DND-41 (cell line): ENCODE results near the gene BOLA3.

ENCODE experiments used
- ATAC-seq: fragments of 200-7000 bp; cut with Tn5 transposase; 3 replicates; pipeline ENCODE4 v1.9.1; 2021; ENCODE audit warnings: low read depth; ENCODE audit not compliant: insufficient read depth
- DNase-seq: peaks from one replicate; pipeline ENCODE4 v3.0.0-alpha.2; 2020
- H2AFZ ChIP-seq: 2 replicates; pipeline ENCODE4 v1.6.0; 2012; ENCODE audit warnings: low read depth, low read length
- H3K27ac ChIP-seq: 2 replicates; pipeline ENCODE4 v1.5.1; 2012; ENCODE audit warnings: low read length, inconsistent platforms
- H3K27me3 ChIP-seq: fragments of 200-600 bp; sonication (generic); 2 replicates; pipeline ENCODE4 v1.6.0; 2012; ENCODE audit warnings: low read length, mild to moderate bottlenecking, inconsistent platforms; ENCODE audit not compliant: insufficient read depth, poor library complexity
- H3K36me3 ChIP-seq: 2 replicates; pipeline ENCODE4 v1.5.1; 2012; ENCODE audit warnings: low read length, inconsistent platforms; ENCODE audit not compliant: insufficient read depth
- H3K4me1 ChIP-seq: 2 replicates; pipeline ENCODE4 v1.5.1; 2012; ENCODE audit warnings: mild to moderate bottlenecking, low read length; ENCODE audit not compliant: insufficient read depth
- H3K4me2 ChIP-seq: 2 replicates; pipeline ENCODE4 v1.6.0; 2012; ENCODE audit warnings: mild to moderate bottlenecking, moderate library complexity, low read length, inconsistent platforms; ENCODE audit not compliant: insufficient read depth
- H3K4me3 ChIP-seq, 2 experiments: fragments of 200-600 bp in 1 of 2; shearing (Covaris generic) in 1 of 2; 2 replicates each; pipeline ENCODE4 v1.5.1; 2012 to 2016; ENCODE audit warnings: inconsistent platforms in 2 of 2, low read length in 2 of 2, mild to moderate bottlenecking in 2 of 2, low read depth in 1 of 2, moderate library complexity in 1 of 2
- H3K79me2 ChIP-seq: 2 replicates; pipeline ENCODE4 v1.6.0; 2012; ENCODE audit warnings: low read length, inconsistent platforms; ENCODE audit not compliant: insufficient read depth
- H3K9ac ChIP-seq: 2 replicates; pipeline ENCODE4 v1.6.0; 2012; ENCODE audit warnings: low read depth, mild to moderate bottlenecking, inconsistent platforms, low read length, moderate library complexity
- H3K9me3 ChIP-seq: 2 replicates; pipeline ENCODE4 v1.5.1; 2012; ENCODE audit warnings: low read length, moderate library complexity, mild to moderate bottlenecking, inconsistent platforms; ENCODE audit not compliant: insufficient read depth, severe bottlenecking
- H4K20me1 ChIP-seq: 2 replicates; pipeline ENCODE4 v1.6.0; 2012; ENCODE audit warnings: low read length; ENCODE audit not compliant: insufficient read depth
- EZH2 ChIP-seq: IDR thresholded peaks from 3 replicates; pipeline ENCODE4 v1.6.1; 2012; ENCODE audit warnings: borderline replicate concordance, low read depth, mild to moderate bottlenecking, moderate library complexity, low read length, inconsistent platforms; ENCODE audit not compliant: severe bottlenecking
- TF ChIP-seq, protein P1 (sequence below): IDR thresholded peaks from 2 replicates; pipeline ENCODE4 v1.5.1; 2012; ENCODE audit warnings: borderline replicate concordance, low read length, moderate library complexity, mild to moderate bottlenecking; ENCODE audit not compliant: poor library complexity, severe bottlenecking; ENCODE audit errors: extremely low read depth

The BOLA3 gene

DNA sequence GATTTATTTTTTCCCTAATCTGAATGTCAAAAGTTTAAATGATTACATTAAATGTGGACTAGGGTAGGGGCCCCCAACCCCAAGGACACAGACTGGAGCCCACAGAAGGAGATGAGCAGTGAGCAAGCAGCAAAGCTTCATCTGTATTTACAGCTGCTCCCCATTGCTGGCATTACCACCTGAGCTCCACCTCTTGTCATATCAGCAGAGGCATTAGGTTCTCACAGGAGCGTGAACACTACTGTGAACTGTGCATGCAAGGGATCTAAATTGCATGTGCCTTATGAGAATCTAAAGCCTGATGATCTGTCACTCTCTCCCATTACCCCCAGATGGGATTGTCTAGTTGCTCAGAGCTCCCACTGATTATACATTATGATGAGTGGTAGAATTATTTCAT lies 27.2 kb upstream of the BOLA3 start:
- Histone ChIP-seq H3K79me2 (peaks cover 88% of the 10 kb centered on the region), H3K4me3 (no peak overlapping the region), H3K27me3 (no peaks in the 10 kb centered on the region), H3K9ac (no peak overlapping the region), H3K9me3 (no peaks in the 10 kb centered on the region), H3K27ac (no peak overlapping the region), H4K20me1 (peaks cover 47% of the 10 kb centered on the region), H2AFZ (no peak overlapping the region), H3K4me2 (peak overlapping the region; percentile 35; the same call in 1 of the 2 replicates), H3K4me1 (peaks cover 33% of the 10 kb centered on the region), H3K36me3 (peaks cover 38% of the 10 kb centered on the region)
- DNase-seq (no peak), ATAC-seq (no peak)
- TF ChIP-seq, protein P1, sequence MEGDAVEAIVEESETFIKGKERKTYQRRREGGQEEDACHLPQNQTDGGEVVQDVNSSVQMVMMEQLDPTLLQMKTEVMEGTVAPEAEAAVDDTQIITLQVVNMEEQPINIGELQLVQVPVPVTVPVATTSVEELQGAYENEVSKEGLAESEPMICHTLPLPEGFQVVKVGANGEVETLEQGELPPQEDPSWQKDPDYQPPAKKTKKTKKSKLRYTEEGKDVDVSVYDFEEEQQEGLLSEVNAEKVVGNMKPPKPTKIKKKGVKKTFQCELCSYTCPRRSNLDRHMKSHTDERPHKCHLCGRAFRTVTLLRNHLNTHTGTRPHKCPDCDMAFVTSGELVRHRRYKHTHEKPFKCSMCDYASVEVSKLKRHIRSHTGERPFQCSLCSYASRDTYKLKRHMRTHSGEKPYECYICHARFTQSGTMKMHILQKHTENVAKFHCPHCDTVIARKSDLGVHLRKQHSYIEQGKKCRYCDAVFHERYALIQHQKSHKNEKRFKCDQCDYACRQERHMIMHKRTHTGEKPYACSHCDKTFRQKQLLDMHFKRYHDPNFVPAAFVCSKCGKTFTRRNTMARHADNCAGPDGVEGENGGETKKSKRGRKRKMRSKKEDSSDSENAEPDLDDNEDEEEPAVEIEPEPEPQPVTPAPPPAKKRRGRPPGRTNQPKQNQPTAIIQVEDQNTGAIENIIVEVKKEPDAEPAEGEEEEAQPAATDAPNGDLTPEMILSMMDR: no peak
- no peak for TF ChIP-seq EZH2

DNA sequence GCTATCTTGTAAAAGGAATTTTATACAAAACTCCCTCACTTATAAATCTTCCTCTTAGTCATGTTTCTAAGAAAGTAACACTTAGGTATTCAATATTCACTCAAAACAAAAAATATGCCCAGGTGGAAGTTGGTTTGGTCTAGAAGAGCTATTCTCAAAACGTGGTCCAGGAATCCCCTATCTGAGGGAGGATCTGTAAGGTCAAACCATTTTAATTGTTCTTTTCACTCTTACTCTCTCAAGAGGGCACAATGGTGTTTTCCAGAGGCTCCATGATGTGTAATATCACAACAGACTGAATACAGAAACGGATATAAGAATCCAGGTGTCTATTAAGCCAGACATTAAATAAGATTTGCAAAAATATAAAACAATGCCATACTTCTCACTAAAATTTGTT lies 21.0 kb upstream of the BOLA3 start:
- Histone ChIP-seq H3K4me3 (no peak overlapping the region), H3K36me3 (peaks cover 89% of the 10 kb centered on the region), H3K4me1 (no peaks in the 10 kb centered on the region), H3K27me3 (no peaks in the 10 kb centered on the region), H3K9ac (no peak overlapping the region), H3K9me3 (peaks cover 6% of the 10 kb centered on the region), H2AFZ (no peak overlapping the region), H3K4me2 (no peak overlapping the region), H3K79me2 (peaks cover 89% of the 10 kb centered on the region), H4K20me1 (peaks cover 30% of the 10 kb centered on the region), H3K27ac (no peak overlapping the region)
- DNase-seq (no peak), ATAC-seq (no peak)
- TF ChIP-seq, protein P1: no peak
- TF ChIP-seq EZH2: no peak

DNA sequence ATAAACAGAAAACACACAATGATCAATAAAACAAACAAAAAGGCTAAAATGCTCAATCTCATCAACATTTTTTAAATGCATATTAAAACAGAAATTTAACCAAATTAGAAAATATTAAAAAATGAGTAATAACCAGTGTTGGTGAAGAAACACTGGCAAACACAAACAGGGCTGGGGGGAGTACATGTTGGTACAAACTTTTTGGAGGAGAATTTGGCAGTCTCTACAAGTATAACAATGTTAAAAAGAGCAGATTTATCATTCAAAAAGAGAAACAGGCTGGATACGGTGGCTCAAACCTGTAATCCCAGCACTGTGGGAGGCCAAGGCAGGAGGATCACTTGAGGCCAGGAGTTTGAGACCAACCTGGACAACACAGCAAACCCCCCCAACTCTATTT lies 17.0 kb upstream of the BOLA3 start:
- Histone ChIP-seq H3K4me3 (no peak overlapping the region), H3K4me1 (no peaks in the 10 kb centered on the region), H3K27ac (no peak overlapping the region), H3K36me3 (peaks cover 99% of the 10 kb centered on the region), H4K20me1 (peaks cover 21% of the 10 kb centered on the region), H2AFZ (no peak overlapping the region), H3K9me3 (peaks cover 6% of the 10 kb centered on the region), H3K79me2 (peaks cover 75% of the 10 kb centered on the region), H3K9ac (no peak overlapping the region), H3K27me3 (no peaks in the 10 kb centered on the region), H3K4me2 (no peak overlapping the region)
- no peak for TF ChIP-seq EZH2
- TF ChIP-seq, protein P1: no peak
- no peak for DNase-seq
- ATAC-seq: no peak

DNA sequence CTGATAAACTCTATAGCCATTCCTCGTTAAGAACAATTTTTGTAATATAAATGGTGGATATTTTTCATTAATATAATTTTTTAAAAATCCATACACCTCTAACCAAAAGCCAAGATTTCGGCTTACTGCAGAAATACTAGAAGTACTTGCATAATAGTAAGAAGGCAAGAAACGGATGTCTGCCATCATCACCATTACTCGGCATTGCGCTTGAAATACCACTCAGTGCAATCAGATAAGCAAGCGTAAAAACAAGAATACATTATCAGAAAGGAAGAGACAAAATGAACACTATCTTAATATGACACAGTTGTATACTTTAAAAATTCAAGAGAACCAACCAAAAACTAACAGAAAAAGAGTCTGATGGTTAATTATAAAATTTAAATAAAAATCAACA lies 15.2 kb upstream of the BOLA3 start:
- TF ChIP-seq, protein P1: no peak
- no peak for TF ChIP-seq EZH2

More for the DNA sequence above, 15.2 kb upstream of the BOLA3 start:
- H2AFZ ChIP-seq: no peak overlapping the region
- H3K4me2 ChIP-seq: no peak overlapping the region
- peaks cover 17% of the 10 kb centered on the region for H4K20me1 ChIP-seq
- no peak overlapping the region for H3K9ac ChIP-seq
- ATAC-seq (no peak), DNase-seq (no peak)
- no peak overlapping the region for H3K4me3 ChIP-seq
- H3K79me2 ChIP-seq: peaks cover 59% of the 10 kb centered on the region
- H3K9me3 ChIP-seq: peaks cover 6% of the 10 kb centered on the region
- peaks cover 99% of the 10 kb centered on the region for H3K36me3 ChIP-seq
- H3K27me3 ChIP-seq: no peaks in the 10 kb centered on the region
- H3K4me1 ChIP-seq: no peaks in the 10 kb centered on the region
- H3K27ac ChIP-seq: no peak overlapping the region
